ENCODE results near the gene EPYC. TPM values are rescaled to one million over a fixed set of nuclear protein-coding genes. Genes with fewer than 3 reads are reported as not detected.

Gene EPYC
- total RNA-seq, 1 donor from 2014 or later, result not detected

DNA sequence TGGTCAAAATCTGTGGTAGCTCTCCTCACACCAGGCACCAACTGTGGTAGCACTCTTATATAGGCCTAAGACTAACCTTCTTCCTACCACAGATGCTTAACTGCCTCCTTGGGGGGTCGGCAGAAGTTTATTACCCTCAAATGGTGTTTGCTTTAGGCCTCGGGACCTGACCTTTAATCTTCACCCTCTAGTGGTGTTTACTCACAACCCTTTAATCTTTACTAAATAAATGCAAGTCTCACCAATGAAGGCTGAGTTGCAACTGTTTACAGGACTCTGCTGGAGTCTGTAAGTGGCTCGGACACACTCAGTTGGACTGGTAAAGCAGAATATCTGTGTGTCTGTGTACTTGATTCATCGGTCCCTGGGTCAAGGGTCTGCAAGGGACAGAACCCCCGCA lies 79.2 kb downstream of the EPYC start:
- DNase-seq (no peak), ATAC-seq (no peak)
- Histone ChIP-seq H3K4me1 (no peaks in the 10 kb centered on the region), H3K4me3 (no peak overlapping the region), H3K9me3 (peaks cover 10% of the 10 kb centered on the region), H3K36me3 (no peaks in the 10 kb centered on the region), H3K27ac (no peak overlapping the region), H3K27me3 (ENCODE audit: low read depth) (no peaks in the 10 kb centered on the region)
- TF ChIP-seq, protein P1, sequence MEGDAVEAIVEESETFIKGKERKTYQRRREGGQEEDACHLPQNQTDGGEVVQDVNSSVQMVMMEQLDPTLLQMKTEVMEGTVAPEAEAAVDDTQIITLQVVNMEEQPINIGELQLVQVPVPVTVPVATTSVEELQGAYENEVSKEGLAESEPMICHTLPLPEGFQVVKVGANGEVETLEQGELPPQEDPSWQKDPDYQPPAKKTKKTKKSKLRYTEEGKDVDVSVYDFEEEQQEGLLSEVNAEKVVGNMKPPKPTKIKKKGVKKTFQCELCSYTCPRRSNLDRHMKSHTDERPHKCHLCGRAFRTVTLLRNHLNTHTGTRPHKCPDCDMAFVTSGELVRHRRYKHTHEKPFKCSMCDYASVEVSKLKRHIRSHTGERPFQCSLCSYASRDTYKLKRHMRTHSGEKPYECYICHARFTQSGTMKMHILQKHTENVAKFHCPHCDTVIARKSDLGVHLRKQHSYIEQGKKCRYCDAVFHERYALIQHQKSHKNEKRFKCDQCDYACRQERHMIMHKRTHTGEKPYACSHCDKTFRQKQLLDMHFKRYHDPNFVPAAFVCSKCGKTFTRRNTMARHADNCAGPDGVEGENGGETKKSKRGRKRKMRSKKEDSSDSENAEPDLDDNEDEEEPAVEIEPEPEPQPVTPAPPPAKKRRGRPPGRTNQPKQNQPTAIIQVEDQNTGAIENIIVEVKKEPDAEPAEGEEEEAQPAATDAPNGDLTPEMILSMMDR (IDR thresholded peaks at IDR 0.05), result no peak
- intact Hi-C loops (cut with DNase I), result no loop called here

GRCh38 chr12:90924406-90924805 lies 80.4 kb downstream of the EPYC start:
- ATAC-seq, result no peak
- no peaks in the 10 kb centered on the region for H3K4me1 ChIP-seq
- DNase-seq, result no peak
- TF ChIP-seq, protein P1 (IDR thresholded peaks at IDR 0.05), result no peak
- H3K9me3 ChIP-seq, result peaks cover 4% of the 10 kb centered on the region
- no peaks in the 10 kb centered on the region for H3K27me3 ChIP-seq (ENCODE audit: low read depth)
- intact Hi-C loops (cut with DNase I), result no loop called here
- no peak overlapping the region for H3K27ac ChIP-seq
- H3K4me3 ChIP-seq, result no peak overlapping the region
- H3K36me3 ChIP-seq, result no peaks in the 10 kb centered on the region

DNA sequence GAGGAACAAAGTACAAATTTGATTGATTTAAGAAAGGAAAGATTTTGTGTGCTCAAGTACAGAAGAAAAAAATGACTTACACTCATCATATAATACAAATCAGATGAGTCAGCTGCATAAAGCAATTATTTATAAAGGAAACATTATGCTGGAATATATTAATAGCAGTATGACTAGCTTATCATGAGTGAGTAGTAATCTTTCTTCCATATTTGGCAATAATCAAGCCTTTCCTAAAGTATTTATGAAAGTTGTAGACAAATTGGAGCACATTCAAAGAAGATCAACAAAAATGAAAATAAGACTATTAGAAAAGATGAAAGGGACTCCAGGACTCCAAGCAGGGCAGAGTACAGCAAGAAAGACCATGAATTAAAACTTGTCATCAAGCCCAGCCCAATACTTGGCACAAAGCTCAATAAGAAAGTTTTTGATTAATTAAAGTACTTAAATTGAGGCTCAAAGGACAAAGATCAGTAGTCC lies 82.6 kb downstream of the EPYC start:
- TF ChIP-seq, protein P1 (IDR thresholded peaks at IDR 0.05), result no peak
- no peak overlapping the region for H3K4me3 ChIP-seq
- H3K4me1 ChIP-seq, result no peaks in the 10 kb centered on the region
- no peaks in the 10 kb centered on the region for H3K36me3 ChIP-seq
- no peaks in the 10 kb centered on the region for H3K9me3 ChIP-seq
- intact Hi-C loops (cut with DNase I), result no loop called here
- DNase-seq (no peak), ATAC-seq (no peak)
- no peaks in the 10 kb centered on the region for H3K27me3 ChIP-seq (ENCODE audit: low read depth)
- H3K27ac ChIP-seq, result no peak overlapping the region

- Histone ChIP-seq H3K36me3 (no peaks in the 10 kb centered on the region), H3K4me1 (no peaks in the 10 kb centered on the region), H3K4me3 (no peak overlapping the region), H3K9me3 (no peaks in the 10 kb centered on the region), H3K27me3 (ENCODE audit: low read depth) (no peaks in the 10 kb centered on the region), H3K27ac (no peak overlapping the region)
- ATAC-seq, result no peak
- TF ChIP-seq, protein P1 (IDR thresholded peaks at IDR 0.05), result no peak
- intact Hi-C loops (cut with DNase I), result no loop called here
- no peak for DNase-seq
These were observed 83.2 kb downstream of the EPYC start for GRCh38 chr12:90921536-90921935.

- ATAC-seq (no peak), DNase-seq (no peak)
- Histone ChIP-seq H3K4me1 (no peaks in the 10 kb centered on the region), H3K9me3 (no peaks in the 10 kb centered on the region), H3K4me3 (no peak overlapping the region), H3K27ac (no peak overlapping the region), H3K27me3 (ENCODE audit: low read depth) (no peaks in the 10 kb centered on the region), H3K36me3 (no peaks in the 10 kb centered on the region)
- intact Hi-C loops (cut with DNase I), result no loop called here
- TF ChIP-seq, protein P1 (IDR thresholded peaks at IDR 0.05), result no peak
These were observed 84.5 kb downstream of the EPYC start for GRCh38 chr12:90920222-90920621.

DNA sequence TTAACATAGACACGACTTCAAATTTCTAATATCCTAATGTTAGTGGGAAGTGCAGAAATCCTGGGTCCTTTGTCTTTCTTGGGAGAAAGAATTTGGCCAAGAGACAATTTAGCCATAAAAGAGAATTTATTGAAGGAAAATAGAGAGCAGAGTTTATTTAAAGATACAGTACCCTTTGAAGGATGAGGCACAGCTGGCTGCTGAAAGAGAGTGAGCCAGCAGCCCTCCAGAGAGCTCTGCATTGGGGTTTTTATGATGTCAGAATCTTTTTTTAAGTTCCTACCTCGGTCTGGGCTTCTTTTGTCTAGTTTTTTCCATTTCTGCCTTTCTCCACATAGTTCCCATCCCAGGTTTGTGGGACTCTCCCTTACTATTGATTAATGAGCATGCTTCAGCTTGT lies 87.3 kb downstream of the EPYC start:
- Histone ChIP-seq H3K27me3 (ENCODE audit: low read depth) (no peaks in the 10 kb centered on the region), H3K4me3 (no peak overlapping the region), H3K36me3 (no peaks in the 10 kb centered on the region), H3K27ac (no peak overlapping the region), H3K9me3 (no peaks in the 10 kb centered on the region), H3K4me1 (no peaks in the 10 kb centered on the region)
- TF ChIP-seq, protein P1 (IDR thresholded peaks at IDR 0.05), result no peak
- intact Hi-C loops (cut with DNase I), result no loop called here
- DNase-seq (no peak), ATAC-seq (no peak)

Measured in lower lobe of right lung (tissue), 2 donors.